A673 (cell line): ENCODE measurements around the gene GARNL3. TPM values are rescaled to one million over a fixed set of nuclear protein-coding genes. Genes with fewer than 3 reads are reported as not detected.

Experiments used
- BruUV-seq: library from RNA; stranded (reverse); fragments of 400-500 nt; replicated peaks from 2 replicates; lab custom pipeline; 2021; lab: Mats Ljungman, UMichigan
- CTCF ChIA-PET: fragments of 300-600 bp; sonication (Branson Sonifier 250); formaldehyde crosslinking; loops from one replicate; lab custom pipeline; 2022; ENCODE audit warnings: antibody characterized with exemption; lab: Charles Lee
- POLR2A ChIA-PET: fragments of 300-600 bp; sonication (Branson Sonifier 250); formaldehyde crosslinking; loops from one replicate; lab custom pipeline; 2022; ENCODE audit warnings: antibody characterized with exemption; ENCODE audit not compliant: low non-redundant PET; lab: Charles Lee
- DNase-seq: peaks from one replicate; pipeline ENCODE4 v3.0.0-alpha.2; 2015; ENCODE audit warnings: low spot score
- H3K27ac ChIP-seq: fragments of 200-600 bp; sonication (generic); 2 replicates; pipeline ENCODE4 v1.5.1; 2016; ENCODE audit warnings: mixed run types, low read depth, mild to moderate bottlenecking, mixed read lengths, antibody characterized with exemption, low read length; ENCODE audit not compliant: poor library complexity, severe bottlenecking
- H3K27me3 ChIP-seq: fragments of 200-600 bp; sonication (generic); replicated peaks from 2 replicates; pipeline ENCODE4 v1.6.1; 2017; ENCODE audit warnings: mixed run types, low read depth, mild to moderate bottlenecking, mixed read lengths, antibody characterized with exemption, low read length; ENCODE audit not compliant: insufficient read depth, poor library complexity
- H3K36me3 ChIP-seq: fragments of 200-600 bp; sonication (generic); 2 replicates; pipeline ENCODE4 v1.6.1; 2016; ENCODE audit warnings: mixed run types, mild to moderate bottlenecking, mixed read lengths, antibody characterized with exemption, low read length; ENCODE audit not compliant: insufficient read depth, poor library complexity, severe bottlenecking
- H3K4me1 ChIP-seq: fragments of 200-600 bp; sonication (generic); 2 replicates; pipeline ENCODE4 v1.6.1; 2017; ENCODE audit warnings: mixed run types, mild to moderate bottlenecking, mixed read lengths, antibody characterized with exemption, low read length; ENCODE audit not compliant: insufficient read depth, poor library complexity, severe bottlenecking
- H3K4me3 ChIP-seq: fragments of 200-600 bp; sonication (generic); 2 replicates; pipeline ENCODE4 v1.5.1; 2016; ENCODE audit warnings: low read depth, mixed run types, mild to moderate bottlenecking, mixed read lengths, low read length; ENCODE audit not compliant: poor library complexity, severe bottlenecking
- H3K9me3 ChIP-seq: fragments of 200-600 bp; sonication (generic); 2 replicates; pipeline ENCODE4 v1.6.1; 2016; ENCODE audit warnings: mixed run types, low read depth, mild to moderate bottlenecking, mixed read lengths, antibody characterized with exemption, low read length; ENCODE audit not compliant: poor library complexity, severe bottlenecking
- CTCF ChIP-seq: fragments of 300-800, 200-600 bp; sonication (generic); conservative IDR thresholded peaks from 2 replicates; pipeline ENCODE4 v1.5.1; 2017; ENCODE audit warnings: low read depth, mild to moderate bottlenecking, antibody characterized with exemption, low read length, moderate library complexity, mixed read lengths
- EZH2 ChIP-seq: fragments of 200-600 bp; sonication (generic); IDR thresholded peaks from 2 replicates; pipeline ENCODE4 v1.6.1; 2017; ENCODE audit warnings: borderline replicate concordance, low read depth, mild to moderate bottlenecking, mixed read lengths, antibody characterized with exemption, low read length; ENCODE audit not compliant: poor library complexity, severe bottlenecking
- intact Hi-C: fragments of 100-400 bp; cut with micrococcal nuclease; formaldehyde crosslinking; loops from one replicate; pipeline ENCODE4 v1.10.0; 2022; ENCODE audit not compliant: unreplicated experiment
- total RNA-seq: library from RNA; stranded (reverse); gene quantifications from 2 replicates; pipeline ENCODE4 v1.2.3, GENCODE V29; 2021

Gene GARNL3
- total RNA-seq, 1 experiment from 2014 or later = 7.8 TPM

GRCh38 chr9:127370147-127370579 is 105.6 kb downstream of the GARNL3 start:
- ChIA-PET POLR2A (interaction anchor here (0.6 kb wide), 1 partner anchor 104 kb away, joined by 9 read pairs; no protein-coding TSS in a partner anchor), CTCF (no interaction called here)
- no peaks in the 10 kb centered on the region for H3K27me3 ChIP-seq
- H3K27ac ChIP-seq = no peak overlapping the region
- H3K36me3 ChIP-seq = no peaks in the 10 kb centered on the region
- no peak for DNase-seq
- intact Hi-C loops = no loop called here
- H3K4me1 ChIP-seq = no peaks in the 10 kb centered on the region
- no peaks in the 10 kb centered on the region for H3K9me3 ChIP-seq
- BruUV-seq = no TSS peak
- no peak for TF ChIP-seq CTCF
- TF ChIP-seq EZH2 = no peak
- no peak overlapping the region for H3K4me3 ChIP-seq

GRCh38 chr9:127370672-127371648 is 106.4 kb downstream of the GARNL3 start:
- no peaks in the 10 kb centered on the region for H3K9me3 ChIP-seq
- ChIA-PET POLR2A (no interaction called here), CTCF (no interaction called here)
- TF ChIP-seq CTCF (no peak), EZH2 (no peak)
- H3K4me1 ChIP-seq = no peaks in the 10 kb centered on the region
- no peaks in the 10 kb centered on the region for H3K36me3 ChIP-seq
- H3K4me3 ChIP-seq = no peak overlapping the region
- no TSS peak for BruUV-seq
- no peak for DNase-seq
- H3K27ac ChIP-seq = no peak overlapping the region
- intact Hi-C loops = no loop called here
- no peaks in the 10 kb centered on the region for H3K27me3 ChIP-seq

GRCh38 chr9:127380479-127380878 is 115.9 kb downstream of the GARNL3 start:
- no peak overlapping the region for H3K4me3 ChIP-seq
- intact Hi-C loops = no loop called here
- no peaks in the 10 kb centered on the region for H3K36me3 ChIP-seq
- TF ChIP-seq EZH2 (no peak), CTCF (no peak)
- ChIA-PET POLR2A (no interaction called here), CTCF (no interaction called here)
- no peaks in the 10 kb centered on the region for H3K4me1 ChIP-seq
- no peak overlapping the region for H3K27ac ChIP-seq
- no peaks in the 10 kb centered on the region for H3K9me3 ChIP-seq
- H3K27me3 ChIP-seq = no peaks in the 10 kb centered on the region
- BruUV-seq = no TSS peak
- DNase-seq = no peak
